ENCODE results near the gene XPC.
"Not testable (repeated sequence)": the region's sequence is repeated elsewhere in the genome, so short reads cannot be mapped to it uniquely, and the experiment has no call there.

Gene XPC

DNA sequence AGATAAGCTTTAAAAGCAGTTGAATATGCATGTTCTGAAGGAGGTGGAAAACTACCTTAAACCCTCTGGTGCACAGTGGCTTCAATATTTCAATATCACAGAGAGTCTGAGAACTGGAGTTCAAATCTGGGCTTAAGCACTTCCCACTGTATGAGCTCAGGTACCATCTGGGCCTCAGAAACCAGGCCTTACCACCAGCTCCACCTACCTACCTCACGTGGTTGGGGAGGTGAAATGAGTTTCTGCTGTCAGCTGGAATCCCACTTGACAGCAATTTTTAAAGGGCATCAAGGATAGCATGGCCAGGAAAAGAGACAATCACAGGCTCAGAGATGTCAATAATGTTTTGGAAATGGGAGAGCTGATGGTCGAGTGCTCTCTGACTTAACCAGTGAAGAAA lies 58.8 kb downstream of the XPC start:
- no peak overlapping the region for H3K4me3 ChIP-seq (ENCODE audit: low read length)
- TF ChIP-seq, protein P1, sequence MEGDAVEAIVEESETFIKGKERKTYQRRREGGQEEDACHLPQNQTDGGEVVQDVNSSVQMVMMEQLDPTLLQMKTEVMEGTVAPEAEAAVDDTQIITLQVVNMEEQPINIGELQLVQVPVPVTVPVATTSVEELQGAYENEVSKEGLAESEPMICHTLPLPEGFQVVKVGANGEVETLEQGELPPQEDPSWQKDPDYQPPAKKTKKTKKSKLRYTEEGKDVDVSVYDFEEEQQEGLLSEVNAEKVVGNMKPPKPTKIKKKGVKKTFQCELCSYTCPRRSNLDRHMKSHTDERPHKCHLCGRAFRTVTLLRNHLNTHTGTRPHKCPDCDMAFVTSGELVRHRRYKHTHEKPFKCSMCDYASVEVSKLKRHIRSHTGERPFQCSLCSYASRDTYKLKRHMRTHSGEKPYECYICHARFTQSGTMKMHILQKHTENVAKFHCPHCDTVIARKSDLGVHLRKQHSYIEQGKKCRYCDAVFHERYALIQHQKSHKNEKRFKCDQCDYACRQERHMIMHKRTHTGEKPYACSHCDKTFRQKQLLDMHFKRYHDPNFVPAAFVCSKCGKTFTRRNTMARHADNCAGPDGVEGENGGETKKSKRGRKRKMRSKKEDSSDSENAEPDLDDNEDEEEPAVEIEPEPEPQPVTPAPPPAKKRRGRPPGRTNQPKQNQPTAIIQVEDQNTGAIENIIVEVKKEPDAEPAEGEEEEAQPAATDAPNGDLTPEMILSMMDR (conservative IDR thresholded peaks at IDR 0.05; ENCODE audit: low read depth, low read length) = no peak
- no peak for DNase-seq (ENCODE audit: low read depth)

GRCh38 chr3:14118400-14119381 lies 59.7 kb downstream of the XPC start:
- TF ChIP-seq, protein P1 (conservative IDR thresholded peaks at IDR 0.05; ENCODE audit: low read depth, low read length) = no peak
- DNase-seq (ENCODE audit: low read depth) = no peak
- no peak overlapping the region for H3K4me3 ChIP-seq (ENCODE audit: low read length)

GRCh38 chr3:14117468-14118399 lies 60.7 kb downstream of the XPC start:
- DNase-seq (ENCODE audit: low read depth) = no peak
- TF ChIP-seq, protein P1 (conservative IDR thresholded peaks at IDR 0.05; ENCODE audit: low read depth, low read length) = no peak
- no peak overlapping the region for H3K4me3 ChIP-seq (ENCODE audit: low read length)

DNA sequence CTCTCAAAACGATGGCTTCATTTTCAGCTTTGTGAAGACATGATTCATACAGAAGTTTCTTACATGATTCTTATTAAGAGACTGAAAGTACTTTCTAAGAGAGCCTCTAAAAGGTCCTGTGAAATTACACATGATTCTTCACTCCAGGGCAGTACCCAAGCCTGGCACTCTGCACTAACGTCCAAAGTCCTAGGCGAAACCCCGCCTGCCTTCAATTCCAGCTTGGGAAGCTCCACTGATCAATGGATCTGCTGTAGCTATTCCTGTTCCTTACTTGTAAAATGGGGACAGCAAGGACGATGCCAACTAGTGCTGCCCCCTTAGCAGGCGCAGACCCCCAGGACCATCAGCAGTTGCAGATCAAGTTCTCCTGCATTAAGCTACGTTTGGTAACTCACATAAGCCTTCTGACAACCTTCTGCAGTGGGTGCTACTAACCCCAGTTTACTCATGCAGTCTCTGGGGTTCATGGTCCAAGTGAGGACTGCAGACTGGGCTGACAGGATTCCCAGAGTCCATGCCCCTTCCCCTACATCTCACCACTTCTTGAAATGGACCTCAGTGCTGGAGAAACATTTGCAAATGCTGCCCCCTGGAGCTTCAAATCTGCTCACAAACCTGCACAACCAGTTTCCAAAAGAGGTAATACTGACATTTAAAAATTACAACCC lies 64.3 kb downstream of the XPC start:
- TF ChIP-seq, protein P1 (conservative IDR thresholded peaks at IDR 0.05; ENCODE audit: low read depth, low read length) = peak; percentile 25
- no peak overlapping the region for H3K4me3 ChIP-seq (ENCODE audit: low read length)
- no peak for DNase-seq (ENCODE audit: low read depth)

- H3K4me3 ChIP-seq (ENCODE audit: low read length) = no peak overlapping the region
- DNase-seq (ENCODE audit: low read depth) = no peak
- TF ChIP-seq, protein P1 (conservative IDR thresholded peaks at IDR 0.05; ENCODE audit: low read depth, low read length) = no peak
Measured at GRCh38 chr3:14110699-14111098, 67.7 kb downstream of the XPC start.

GRCh38 chr3:14109821-14110220 lies 68.6 kb downstream of the XPC start:
- H3K4me3 ChIP-seq (ENCODE audit: low read length); DNase-seq (ENCODE audit: low read depth): not testable (repeated sequence)

Measured in retinal pigment epithelial cell (primary cell).